Endodermal cell (in vitro differentiated cells): ENCODE results near the gene MGAT5B. TPM values are rescaled to one million over a fixed set of nuclear protein-coding genes. Genes with fewer than 3 reads are reported as not detected.

Experiments
- DNase-seq: peaks from one replicate; pipeline ENCODE4 v3.0.0-alpha.2; 2017
- H3K27ac ChIP-seq: 2 replicates; pipeline ENCODE4 v1.5.1; 2013; ENCODE audit warnings: mild to moderate bottlenecking, low read depth, low read length, moderate library complexity
- H3K27me3 ChIP-seq: 2 replicates; pipeline ENCODE4 v1.6.1; 2013; ENCODE audit warnings: mild to moderate bottlenecking, low read length, moderate library complexity; ENCODE audit not compliant: insufficient read depth, control insufficient read depth, poor library complexity, severe bottlenecking
- H3K36me3 ChIP-seq: 2 replicates; pipeline ENCODE4 v1.7.0; 2013; ENCODE audit warnings: mild to moderate bottlenecking, low read length, moderate library complexity; ENCODE audit not compliant: control insufficient read depth, insufficient read depth
- H3K4me1 ChIP-seq: one replicate; pipeline ENCODE4 v1.7.0; 2013; ENCODE audit warnings: low read length; ENCODE audit not compliant: control insufficient read depth, insufficient read depth
- H3K4me3 ChIP-seq: 2 replicates; pipeline ENCODE4 v1.5.1; 2013; ENCODE audit warnings: mild to moderate bottlenecking, low read length, moderate library complexity
- H3K9ac ChIP-seq: 2 replicates; pipeline ENCODE4 v1.6.1; 2013; ENCODE audit warnings: mild to moderate bottlenecking, low read length, moderate library complexity; ENCODE audit not compliant: poor library complexity, severe bottlenecking; ENCODE audit errors: extremely low read depth
- H3K9me3 ChIP-seq: 2 replicates; pipeline ENCODE4 v1.6.1; 2013; ENCODE audit warnings: mild to moderate bottlenecking, low read length, moderate library complexity; ENCODE audit not compliant: control insufficient read depth
- H3K27ac Mint-ChIP-seq: 2 replicates; pipeline ENCODE4 v1.8.0; 2020; ENCODE audit warnings: mixed read lengths
- H3K27me3 Mint-ChIP-seq: 2 replicates; pipeline ENCODE4 v1.8.0; 2021; ENCODE audit warnings: mild to moderate bottlenecking, mixed read lengths; ENCODE audit not compliant: insufficient read depth
- H3K36me3 Mint-ChIP-seq: 2 replicates; pipeline ENCODE4 v1.8.0; 2020; ENCODE audit warnings: low read depth, mixed read lengths
- H3K4me1 Mint-ChIP-seq: 2 replicates; pipeline ENCODE4 v1.8.0; 2020; ENCODE audit warnings: mixed read lengths
- H3K4me3 Mint-ChIP-seq: 2 replicates; pipeline ENCODE4 v1.8.0; 2020; ENCODE audit warnings: mild to moderate bottlenecking, moderate library complexity, mixed read lengths
- H3K9me3 Mint-ChIP-seq: 2 replicates; pipeline ENCODE4 v1.8.0; 2020; ENCODE audit warnings: mild to moderate bottlenecking, mixed read lengths
- WGBS, 2 experiments: methylation state at CpG; one replicate each; pipeline versions ENCODE4 v1.1.5 to v1.1.7; 2013; ENCODE audit warnings: missing lambda C conversion rate in 2 of 2, mixed read lengths in 1 of 2; ENCODE audit not compliant: insufficient coverage in 1 of 2, insufficient read length in 1 of 2; 5-methylcytosine and 5-hydroxymethylcytosine counted together
- total RNA-seq, 2 donors: library from RNA; stranded (reverse); fragmentation: NEBNext Ultra II Directional in 1 of 2; extraction: Animal tissue kit (Norgen Biotek cat#: 25700) in 1 of 2; gene quantifications; 2 replicates in 1 of 2; 3 replicates in 1 of 2; pipeline ENCODE4 v1.2.1, GENCODE V29; 2021
- TF ChIP-seq, protein P1 (sequence below): fragments of 200-600 bp; sonication (generic); conservative IDR thresholded peaks from 2 replicates; pipeline ENCODE4 v1.5.0; 2021; ENCODE audit warnings: antibody characterized with exemption, mild to moderate bottlenecking

The MGAT5B gene
- total RNA-seq, 2 donors from 2014 or later, result 2.9 to 3.3 TPM

- TF ChIP-seq, protein P1, sequence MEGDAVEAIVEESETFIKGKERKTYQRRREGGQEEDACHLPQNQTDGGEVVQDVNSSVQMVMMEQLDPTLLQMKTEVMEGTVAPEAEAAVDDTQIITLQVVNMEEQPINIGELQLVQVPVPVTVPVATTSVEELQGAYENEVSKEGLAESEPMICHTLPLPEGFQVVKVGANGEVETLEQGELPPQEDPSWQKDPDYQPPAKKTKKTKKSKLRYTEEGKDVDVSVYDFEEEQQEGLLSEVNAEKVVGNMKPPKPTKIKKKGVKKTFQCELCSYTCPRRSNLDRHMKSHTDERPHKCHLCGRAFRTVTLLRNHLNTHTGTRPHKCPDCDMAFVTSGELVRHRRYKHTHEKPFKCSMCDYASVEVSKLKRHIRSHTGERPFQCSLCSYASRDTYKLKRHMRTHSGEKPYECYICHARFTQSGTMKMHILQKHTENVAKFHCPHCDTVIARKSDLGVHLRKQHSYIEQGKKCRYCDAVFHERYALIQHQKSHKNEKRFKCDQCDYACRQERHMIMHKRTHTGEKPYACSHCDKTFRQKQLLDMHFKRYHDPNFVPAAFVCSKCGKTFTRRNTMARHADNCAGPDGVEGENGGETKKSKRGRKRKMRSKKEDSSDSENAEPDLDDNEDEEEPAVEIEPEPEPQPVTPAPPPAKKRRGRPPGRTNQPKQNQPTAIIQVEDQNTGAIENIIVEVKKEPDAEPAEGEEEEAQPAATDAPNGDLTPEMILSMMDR, result no peak
- Histone ChIP-seq H3K9ac (no peak overlapping the region), H3K4me1 (no peaks in the 10 kb centered on the region), H3K27me3 (no peaks in the 10 kb centered on the region), H3K36me3 (no peaks in the 10 kb centered on the region), H3K9me3 (peaks cover 10% of the 10 kb centered on the region), H3K27ac (no peak overlapping the region), H3K4me3 (no peak overlapping the region)
- DNase-seq, result no peak
- WGBS, 2 experiments, result 96% methylated on average over 11 of the region's 11 CpGs
- Mint-ChIP-seq H3K36me3 (no peaks in the 10 kb centered on the region), H3K27ac (no peak overlapping the region), H3K9me3 (peaks cover 16% of the 10 kb centered on the region), H3K4me3 (no peak overlapping the region), H3K4me1 (no peaks in the 10 kb centered on the region), H3K27me3 (no peaks in the 10 kb centered on the region)
Observed at GRCh38 chr17:76894842-76895241, 26.6 kb downstream of the MGAT5B start.

- Mint-ChIP-seq H3K36me3 (no peaks in the 10 kb centered on the region), H3K4me1 (no peaks in the 10 kb centered on the region), H3K27me3 (no peaks in the 10 kb centered on the region), H3K27ac (no peak overlapping the region), H3K4me3 (no peak overlapping the region), H3K9me3 (peaks cover 16% of the 10 kb centered on the region)
- DNase-seq, result no peak
- Histone ChIP-seq H3K4me1 (no peaks in the 10 kb centered on the region), H3K4me3 (no peak overlapping the region), H3K9me3 (peaks cover 10% of the 10 kb centered on the region), H3K9ac (no peak overlapping the region), H3K27me3 (no peaks in the 10 kb centered on the region), H3K27ac (no peak overlapping the region), H3K36me3 (no peaks in the 10 kb centered on the region)
- TF ChIP-seq, protein P1, result no peak
- WGBS, 2 experiments, result 95% methylated on average over 10 of the region's 10 CpGs
Observed at GRCh38 chr17:76897023-76897422, 28.8 kb downstream of the MGAT5B start.

- peaks cover 9% of the 10 kb centered on the region for H3K9me3 Mint-ChIP-seq
- no peak overlapping the region for H3K4me3 ChIP-seq
Observed at GRCh38 chr17:76899414-76899813, 31.2 kb downstream of the MGAT5B start.

More at GRCh38 chr17:76899414-76899813, 31.2 kb downstream of the MGAT5B start:
- Mint-ChIP-seq H3K27ac (no peak overlapping the region), H3K27me3 (no peaks in the 10 kb centered on the region), H3K4me3 (no peak overlapping the region), H3K36me3 (no peaks in the 10 kb centered on the region), H3K4me1 (no peaks in the 10 kb centered on the region)
- Histone ChIP-seq H3K27ac (no peak overlapping the region), H3K9me3 (peaks cover 10% of the 10 kb centered on the region), H3K27me3 (no peaks in the 10 kb centered on the region), H3K4me1 (no peaks in the 10 kb centered on the region), H3K9ac (no peak overlapping the region), H3K36me3 (no peaks in the 10 kb centered on the region)
- WGBS, 2 experiments, result 86 to 91% methylated on average over 6 to 7 of the region's 7 CpGs
- no peak for DNase-seq
- TF ChIP-seq, protein P1, result no peak
